Ascending aorta (tissue), 2 donors: ENCODE data around the gene SBSN. TPM values are rescaled to one million over a fixed set of nuclear protein-coding genes. Genes with fewer than 3 reads are reported as not detected.

ENCODE experiments used
- DNase-seq, 2 donors: peaks; one replicate each; pipeline ENCODE4 v3.0.0-alpha.2; 2019; ENCODE audit warnings: low spot score in 2 of 2
- H3K27ac ChIP-seq, 2 donors: fragments of 200-600 bp; sonication (generic); one replicate each; pipeline ENCODE4 v1.5.1; 2016 to 2017; ENCODE audit warnings: mild to moderate bottlenecking in 1 of 2
- H3K27me3 ChIP-seq: fragments of 200-600 bp; sonication (generic); one replicate; pipeline ENCODE4 v1.5.1; 2017
- H3K36me3 ChIP-seq, 2 donors: fragments of 200-600 bp; sonication (generic); one replicate each; pipeline ENCODE4 v1.5.1; 2016
- H3K4me1 ChIP-seq, 2 donors: fragments of 200-600 bp; sonication (generic); one replicate each; pipeline ENCODE4 v1.5.1; 2016 to 2017; ENCODE audit warnings: mild to moderate bottlenecking in 1 of 2
- H3K4me3 ChIP-seq, 2 donors: fragments of 200-600 bp; sonication (generic); one replicate each; pipeline ENCODE4 v1.5.1; 2016 to 2017; ENCODE audit warnings: mild to moderate bottlenecking in 1 of 2
- H3K9me3 ChIP-seq, 2 donors: fragments of 200-600 bp; sonication (generic); one replicate each; pipeline ENCODE4 v1.5.1; 2016
- CTCF ChIP-seq, 3 experiments: fragments of 200-600 bp in 2 of 3; fragments of 450-650 bp in 1 of 3; sonication (generic) in 2 of 3; IDR thresholded peaks; one replicate each; pipeline ENCODE4 v1.5.1; 2016 to 2019; ENCODE audit warnings: antibody characterized with exemption in 3 of 3, mild to moderate bottlenecking in 1 of 3, moderate library complexity in 1 of 3
- intact Hi-C: fragments of 100-400 bp; cut with DNase I; formaldehyde crosslinking; loops from one replicate; pipeline ENCODE4 v1.15.1; 2023
- total RNA-seq: library from RNA; depleted of rRNA; stranded (reverse); fragments of >200 nt; gene quantifications from one replicate; pipeline ENCODE4 v1.1.0, GENCODE V29; 2016

The SBSN gene
- total RNA-seq, 1 donor from 2014 or later: not detected

DNA sequence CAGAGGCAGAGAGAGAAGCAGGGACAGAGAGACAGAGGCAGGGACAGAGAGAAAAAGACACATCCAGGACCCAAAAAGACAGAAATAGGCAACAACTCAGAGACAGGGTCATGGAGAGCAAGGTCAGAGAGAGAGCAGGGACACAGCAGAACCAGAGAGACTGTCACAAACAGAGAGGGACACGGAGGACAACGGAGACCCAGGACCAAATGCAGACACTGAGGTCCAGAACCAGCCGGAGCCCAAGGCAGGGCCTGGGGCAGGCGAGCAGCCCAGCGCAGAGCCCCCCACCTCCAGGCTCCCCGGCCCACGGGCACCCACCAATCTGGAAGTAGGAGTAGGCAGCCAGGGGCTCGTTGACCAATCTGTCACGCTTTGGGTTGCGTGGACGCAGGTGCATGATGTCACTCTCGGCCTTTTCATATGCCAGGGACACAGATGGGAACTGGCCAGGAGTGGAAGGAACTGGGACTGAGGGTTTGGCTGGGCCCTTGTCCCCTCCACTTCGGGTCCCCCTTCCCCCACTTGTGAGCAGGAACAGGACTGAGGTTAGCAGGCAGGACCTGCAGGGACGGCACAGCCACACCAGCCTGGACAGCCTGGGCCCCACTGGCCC lies 25.4 kb upstream of the SBSN start:
- TF ChIP-seq CTCF (IDR thresholded peaks at IDR 0.05): no peak
- Histone ChIP-seq H3K9me3 (no peaks in the 10 kb centered on the region), H3K36me3 (no peaks in the 10 kb centered on the region), H3K27ac (no peak overlapping the region), H3K27me3 (peaks cover 9% of the 10 kb centered on the region), H3K4me1 (peaks cover 0 to 6% of the 10 kb centered on the region in 2 donors), H3K4me3 (no peak overlapping the region)
- intact Hi-C loops: no loop called here
- DNase-seq: no peak

DNA sequence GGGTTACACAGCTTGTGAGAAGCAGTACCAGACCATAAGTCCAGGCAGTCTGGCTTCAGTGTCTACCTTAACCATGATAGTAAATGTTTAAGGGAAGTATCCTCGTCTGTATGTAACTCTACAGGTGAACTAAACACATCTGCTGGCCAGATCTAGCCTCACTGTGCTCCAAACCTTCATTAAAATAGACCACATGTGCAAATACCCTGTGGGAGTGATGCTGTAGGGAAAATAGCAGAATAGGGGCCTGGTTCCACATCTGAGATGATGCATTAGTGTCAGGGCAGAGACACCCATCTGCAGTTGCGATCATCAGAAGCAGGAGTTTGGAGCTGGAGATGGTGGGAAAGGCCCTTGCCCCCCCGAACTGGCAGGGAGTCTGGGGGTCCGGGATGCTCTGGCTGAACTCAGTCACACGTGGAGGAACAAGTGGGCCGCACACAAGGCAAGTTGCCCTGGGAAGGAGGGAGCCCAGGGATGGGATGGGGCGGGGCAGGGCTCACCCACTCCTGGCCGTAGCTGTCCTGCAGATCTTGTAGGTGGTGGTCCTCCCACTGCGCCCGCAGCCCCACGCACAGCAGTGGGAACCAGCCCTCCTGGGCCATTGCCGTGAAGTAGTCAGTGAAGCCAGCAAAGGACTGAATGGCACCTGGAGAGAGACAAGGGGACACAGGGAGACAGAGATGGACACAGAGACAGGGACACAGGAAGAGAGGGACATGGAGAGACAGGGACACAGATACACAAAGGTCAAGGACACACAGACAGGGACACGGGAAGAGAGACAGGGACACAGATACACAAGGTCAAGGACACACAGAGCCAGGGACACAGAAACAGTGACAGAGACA lies 24.6 kb upstream of the SBSN start:
- no peak for TF ChIP-seq CTCF (IDR thresholded peaks at IDR 0.05)
- DNase-seq: no peak
- Histone ChIP-seq H3K9me3 (no peaks in the 10 kb centered on the region), H3K27me3 (peaks cover 3% of the 10 kb centered on the region), H3K36me3 (no peaks in the 10 kb centered on the region), H3K4me1 (peaks cover 0 to 2% of the 10 kb centered on the region in 2 donors), H3K4me3 (no peak overlapping the region), H3K27ac (no peak overlapping the region)
- intact Hi-C loops: no loop called here

GRCh38 chr19:35551091-35551810 lies 23.1 kb upstream of the SBSN start:
- Histone ChIP-seq H3K9me3 (no peaks in the 10 kb centered on the region), H3K27ac (no peak overlapping the region), H3K4me1 (peaks cover 0 to 6% of the 10 kb centered on the region in 2 donors), H3K27me3 (no peaks in the 10 kb centered on the region), H3K36me3 (peaks cover 0 to 3% of the 10 kb centered on the region in 2 donors), H3K4me3 (no peak overlapping the region)
- TF ChIP-seq CTCF (IDR thresholded peaks at IDR 0.05): no peak
- intact Hi-C loops: no loop called here
- no peak for DNase-seq

- no peak for TF ChIP-seq CTCF (IDR thresholded peaks at IDR 0.05)
- no peaks in the 10 kb centered on the region for H3K9me3 ChIP-seq
- intact Hi-C loops: loop anchor here (1.0 to 10.0 kb wide), 5 partner anchors 92 to 875 kb away; partner anchors contain the start of genes ARHGAP33, ETV2, SCGB2B2 and USF2
- H3K27me3 ChIP-seq: no peaks in the 10 kb centered on the region
- H3K36me3 ChIP-seq: peaks cover 0 to 3% of the 10 kb centered on the region in 2 donors
- H3K27ac ChIP-seq: no peak overlapping the region
- DNase-seq: no peak
- H3K4me1 ChIP-seq: peaks cover 0 to 10% of the 10 kb centered on the region in 2 donors
- H3K4me3 ChIP-seq: no peak overlapping the region
Measured at GRCh38 chr19:35549879-35550523, 21.9 kb upstream of the SBSN start.

DNA sequence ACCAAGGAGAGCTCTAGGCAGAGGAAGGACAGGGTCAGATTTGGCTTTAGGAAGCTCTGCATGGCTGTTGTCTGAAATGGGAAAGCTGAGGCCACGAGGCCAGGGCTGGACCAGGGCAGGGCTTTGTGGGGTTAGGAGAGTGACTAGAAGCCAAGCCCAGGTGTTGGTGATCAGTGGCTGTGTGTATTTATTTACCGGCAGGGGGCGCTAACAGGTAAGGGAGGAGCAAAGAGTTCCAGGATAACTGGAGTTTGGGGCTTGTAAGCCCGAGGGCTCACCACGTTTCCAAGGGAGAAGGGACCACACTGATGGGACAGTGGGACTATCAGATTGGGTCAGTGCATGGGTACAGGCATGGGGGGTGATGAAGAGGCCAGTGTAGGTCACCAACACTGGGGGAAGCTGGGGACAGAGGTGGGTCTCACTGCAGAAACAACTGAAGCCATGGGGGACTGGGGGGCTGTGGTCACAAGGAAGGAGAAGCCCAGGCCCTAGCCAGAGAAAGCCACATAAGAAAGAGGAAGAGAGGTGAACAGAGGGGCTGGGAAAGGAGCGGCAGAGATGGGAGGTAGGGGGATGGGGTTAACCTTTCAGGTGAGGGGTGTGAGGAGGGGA lies 21.2 kb upstream of the SBSN start:
- no peak for DNase-seq
- intact Hi-C loops: loop anchor here (1.0 to 10.0 kb wide), 5 partner anchors 93 to 874 kb away; partner anchors contain the start of genes ARHGAP33, ETV2, SCGB2B2 and USF2
- Histone ChIP-seq H3K36me3 (peaks cover 0 to 3% of the 10 kb centered on the region in 2 donors), H3K4me1 (peaks cover 0 to 15% of the 10 kb centered on the region in 2 donors), H3K9me3 (no peaks in the 10 kb centered on the region), H3K27ac (no peak overlapping the region), H3K27me3 (no peaks in the 10 kb centered on the region), H3K4me3 (no peak overlapping the region)
- peak; percentile 49 to 73 (median 53) for TF ChIP-seq CTCF (IDR thresholded peaks at IDR 0.05)
